Bronchial epithelial cell (primary cell): Measurements from ENCODE around the gene SRRM3. TPM values are rescaled to one million over a fixed set of nuclear protein-coding genes. Genes with fewer than 3 reads are reported as not detected.
A peak's percentile ranks its signal among the peaks of the same experiment; 100 is the strongest.

ENCODE experiments used
- DNase-seq: peaks from one replicate; pipeline ENCODE4 v3.0.0-alpha.2; 2010; ENCODE audit warnings: low read depth
- FAIRE-seq: peaks from 2 replicates; lab custom pipeline; 2011; peaks lifted over from hg19 to GRCh38; lab: Jason Lieb, UNC
- H3K27me3 ChIP-seq: 2 replicates; pipeline ENCODE4 v1.5.1; 2011; ENCODE audit warnings: low read length; ENCODE audit not compliant: control insufficient read depth, insufficient read depth
- H3K36me3 ChIP-seq: 2 replicates; pipeline ENCODE4 v1.5.1; 2011; ENCODE audit warnings: low read length; ENCODE audit not compliant: control insufficient read depth, insufficient read depth
- H3K4me3 ChIP-seq: 2 replicates; pipeline ENCODE4 v1.5.1; 2011; ENCODE audit warnings: mild to moderate bottlenecking, low read depth, low read length, control low read depth
- CTCF ChIP-seq: IDR thresholded peaks from 2 replicates; pipeline ENCODE4 v1.5.1; 2011; ENCODE audit warnings: mild to moderate bottlenecking, moderate library complexity, low read length, control low read depth, inconsistent platforms; ENCODE audit not compliant: insufficient read depth, severe bottlenecking
- total RNA-seq: library from RNA; depleted of rRNA; stranded (reverse); fragments of >200 nt; gene quantifications from 2 replicates; pipeline ENCODE4 v1.2.1, GENCODE V29; 2014

The SRRM3 gene
- total RNA-seq, 1 donor from 2014 or later, result 0.26 TPM

- Histone ChIP-seq H3K27me3 (peaks cover 23% of the 10 kb centered on the region), H3K36me3 (no peaks in the 10 kb centered on the region), H3K4me3 (no peak overlapping the region)
- FAIRE-seq (no peak), DNase-seq (no peak)
- no peak for TF ChIP-seq CTCF
Observed at GRCh38 chr7:76272851-76273497, 71.3 kb downstream of the SRRM3 start.

- H3K36me3 ChIP-seq, result no peaks in the 10 kb centered on the region
- DNase-seq (no peak), FAIRE-seq (no peak)
- peaks cover 21% of the 10 kb centered on the region for H3K27me3 ChIP-seq
- no peak for TF ChIP-seq CTCF
- H3K4me3 ChIP-seq, result no peak overlapping the region
Observed at GRCh38 chr7:76273503-76273902, 71.8 kb downstream of the SRRM3 start.

GRCh38 chr7:76278540-76278939, 76.8 kb downstream of the SRRM3 start:
- TF ChIP-seq CTCF, result no peak
- H3K4me3 ChIP-seq, result no peak overlapping the region
- peaks cover 24% of the 10 kb centered on the region for H3K27me3 ChIP-seq
- DNase-seq, result no peak
- no peak for FAIRE-seq
- no peaks in the 10 kb centered on the region for H3K36me3 ChIP-seq

- H3K27me3 ChIP-seq, result peaks cover 19% of the 10 kb centered on the region
Observed at GRCh38 chr7:76280408-76280807, 78.7 kb downstream of the SRRM3 start.

GRCh38 chr7:76281006-76281705, 79.5 kb downstream of the SRRM3 start:
- TF ChIP-seq CTCF, result no peak
- H3K4me3 ChIP-seq, result peak overlapping the region; percentile 18
- no peaks in the 10 kb centered on the region for H3K36me3 ChIP-seq
- H3K27me3 ChIP-seq, result peaks cover 19% of the 10 kb centered on the region
- DNase-seq (no peak), FAIRE-seq (no peak)

More at GRCh38 chr7:76280408-76280807, 78.7 kb downstream of the SRRM3 start:
- Histone ChIP-seq H3K36me3 (no peaks in the 10 kb centered on the region), H3K4me3 (no peak overlapping the region)
- no peak for TF ChIP-seq CTCF
- no peak for DNase-seq
- FAIRE-seq, result no peak
